Fibroblast of peridontal ligament (primary cell): Measurements from ENCODE around the gene EFHD2.
A peak's percentile ranks its signal among the peaks of the same experiment; 100 is the strongest.

Experiments used
- DNase-seq: peaks from one replicate; pipeline ENCODE4 v3.0.0-alpha.2; 2010; ENCODE audit errors: extremely low read depth

EFHD2 gene

DNA sequence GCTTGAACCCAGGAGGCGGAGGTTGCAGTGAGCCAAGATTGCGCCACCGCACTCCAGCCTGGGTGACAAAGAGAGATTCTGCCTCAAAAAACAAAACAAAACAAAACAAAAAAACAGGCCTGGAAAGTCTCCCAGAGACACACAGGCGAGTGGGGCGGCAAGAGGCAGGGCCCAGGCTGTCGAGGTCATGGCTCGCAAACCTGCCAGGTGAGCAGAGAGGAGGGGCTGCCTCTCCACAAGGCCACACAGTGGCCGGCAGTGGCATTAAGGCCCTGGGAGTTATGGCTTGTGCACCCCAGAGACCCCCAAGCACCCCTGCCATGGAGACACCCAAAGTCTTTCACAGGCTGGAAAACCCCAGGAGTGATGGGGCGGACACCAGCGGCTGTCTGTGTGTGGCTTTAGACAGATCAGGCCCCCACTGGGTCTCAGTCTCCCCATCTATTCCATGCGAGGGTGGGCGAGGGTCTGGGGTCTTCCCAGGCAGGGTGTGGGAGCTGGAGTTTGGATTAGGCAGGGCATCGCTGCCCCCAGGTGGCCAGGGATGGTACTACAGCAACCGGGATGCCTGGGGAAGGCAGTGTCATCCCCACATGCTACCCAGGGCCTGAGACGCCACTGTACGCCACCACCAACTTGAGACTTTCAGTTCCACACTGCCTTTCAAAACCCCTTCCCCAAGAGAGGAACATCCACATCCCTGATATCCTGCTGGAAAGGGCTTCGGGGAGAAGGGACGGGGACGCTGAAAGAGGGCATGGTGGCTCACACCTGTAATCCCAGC, 21.3 kb downstream of the EFHD2 start:
- DNase-seq = peak; percentile 45

DNA sequence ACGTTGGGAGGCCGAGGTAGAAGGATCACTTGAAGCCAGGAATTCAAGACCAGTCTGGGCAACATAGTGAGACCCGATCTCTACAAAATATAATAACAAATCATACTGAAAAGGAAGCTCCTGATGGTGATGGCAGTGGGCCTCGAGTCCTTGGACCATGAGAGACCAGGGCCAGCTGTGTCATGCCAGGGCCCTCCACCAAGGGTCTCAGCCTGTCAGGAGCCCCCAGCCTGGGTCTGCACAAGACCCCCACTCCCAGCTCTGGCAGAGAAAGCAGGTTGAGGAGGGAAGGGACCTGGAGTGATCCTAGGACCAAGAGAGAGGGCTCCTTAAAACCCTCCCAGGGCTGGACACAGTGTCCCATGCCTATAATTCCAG, 21.9 kb downstream of the EFHD2 start:
- no peak for DNase-seq

DNA sequence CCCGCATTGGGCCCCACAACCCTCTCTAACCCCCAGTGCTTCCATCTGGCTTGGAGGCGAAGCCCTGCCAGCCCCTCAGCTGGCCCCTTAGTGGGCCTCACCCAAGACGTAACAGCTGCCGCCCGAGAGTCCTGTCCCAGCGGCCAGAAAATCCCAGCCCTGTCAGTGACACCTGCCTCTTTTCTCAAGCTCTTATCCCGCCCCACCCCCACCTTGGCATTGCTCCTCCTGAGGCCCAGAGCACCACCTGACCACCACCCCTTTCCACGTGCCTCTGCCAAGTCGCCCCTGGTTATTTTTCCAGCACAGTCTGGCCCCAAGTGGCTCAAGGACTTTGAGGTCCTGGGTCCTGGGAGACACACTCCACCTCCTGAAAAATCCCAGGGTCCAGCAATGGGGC, 22.6 kb downstream of the EFHD2 start:
- no peak for DNase-seq

DNA sequence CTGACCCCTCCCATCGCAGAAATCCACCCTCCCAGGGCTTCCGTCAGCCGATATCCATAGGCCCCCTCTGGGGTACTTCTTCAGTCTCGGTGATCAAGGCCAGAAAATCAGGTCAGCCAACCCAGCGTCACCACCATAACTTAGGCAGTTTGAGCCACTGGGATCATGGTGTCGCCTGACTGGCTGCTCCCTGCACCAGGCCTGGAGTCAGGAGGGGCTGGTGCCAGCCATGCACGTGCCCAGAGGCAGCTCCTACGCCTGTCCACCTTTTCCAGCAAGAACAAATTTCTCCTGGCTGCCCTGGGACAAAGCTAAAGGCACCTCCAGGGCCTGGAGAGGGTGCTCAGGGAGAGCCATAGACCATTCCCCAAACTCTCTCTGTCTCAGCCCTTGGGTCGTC, 23.8 kb downstream of the EFHD2 start:
- DNase-seq = no peak

DNA sequence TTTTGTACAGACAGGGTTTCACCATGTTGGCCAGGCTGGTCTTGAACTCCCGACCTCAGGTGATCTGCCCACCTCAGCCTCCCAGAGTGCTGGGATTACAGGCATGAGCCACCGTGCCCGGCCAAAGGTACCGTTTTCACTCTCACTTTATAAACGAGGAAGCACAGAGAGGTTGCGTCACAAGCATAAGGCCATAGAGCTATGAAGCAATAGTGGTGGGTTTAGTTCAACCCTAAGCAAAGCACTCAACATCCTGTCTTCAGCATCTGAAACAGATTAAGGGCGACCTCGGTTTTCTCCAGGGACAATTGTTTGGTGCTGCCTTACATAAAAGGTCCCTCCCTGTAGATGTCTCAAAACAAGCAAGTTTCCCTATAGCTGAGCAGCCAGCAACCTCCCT, 25.1 kb downstream of the EFHD2 start:
- peak; percentile 83 for DNase-seq

DNA sequence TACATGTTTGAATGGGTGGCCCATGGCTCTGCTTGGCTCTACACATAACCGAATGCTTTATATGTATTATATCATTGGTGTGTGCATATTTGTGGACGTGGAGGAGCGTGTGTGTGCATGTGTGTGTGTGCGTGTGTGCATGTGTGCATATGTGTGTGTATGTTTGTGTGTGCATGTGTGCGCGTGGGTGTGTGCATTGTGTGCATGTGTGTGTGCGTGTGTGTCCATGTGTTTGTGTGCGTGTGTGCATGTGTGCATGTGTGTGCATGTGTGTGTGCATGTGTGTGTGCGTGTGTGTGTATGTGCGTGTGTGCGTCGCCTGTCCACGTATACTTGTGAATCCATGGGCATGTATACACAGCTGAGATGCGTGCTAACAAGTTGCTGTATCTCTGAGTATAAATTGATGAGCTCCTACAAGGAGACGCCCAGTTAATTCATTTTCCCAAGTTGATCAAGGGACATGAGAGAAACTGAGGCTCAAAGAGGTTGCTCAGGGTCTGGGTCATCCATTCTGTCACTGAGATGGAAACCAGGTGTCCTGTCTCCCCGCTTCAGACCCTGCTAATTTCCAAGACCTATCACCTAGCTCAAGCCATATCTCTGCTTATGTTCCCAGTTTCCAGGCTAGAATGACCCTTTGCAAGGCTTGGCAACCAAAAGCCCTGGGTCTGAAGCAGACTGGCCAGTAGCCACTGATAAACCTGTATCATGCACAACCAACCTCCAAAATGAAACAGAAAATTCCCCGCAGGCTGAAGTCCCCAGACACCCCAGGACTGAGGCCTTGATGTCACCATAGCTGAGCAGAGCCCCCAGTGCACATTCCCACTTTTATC, 25.8 kb downstream of the EFHD2 start:
- no peak for DNase-seq

DNA sequence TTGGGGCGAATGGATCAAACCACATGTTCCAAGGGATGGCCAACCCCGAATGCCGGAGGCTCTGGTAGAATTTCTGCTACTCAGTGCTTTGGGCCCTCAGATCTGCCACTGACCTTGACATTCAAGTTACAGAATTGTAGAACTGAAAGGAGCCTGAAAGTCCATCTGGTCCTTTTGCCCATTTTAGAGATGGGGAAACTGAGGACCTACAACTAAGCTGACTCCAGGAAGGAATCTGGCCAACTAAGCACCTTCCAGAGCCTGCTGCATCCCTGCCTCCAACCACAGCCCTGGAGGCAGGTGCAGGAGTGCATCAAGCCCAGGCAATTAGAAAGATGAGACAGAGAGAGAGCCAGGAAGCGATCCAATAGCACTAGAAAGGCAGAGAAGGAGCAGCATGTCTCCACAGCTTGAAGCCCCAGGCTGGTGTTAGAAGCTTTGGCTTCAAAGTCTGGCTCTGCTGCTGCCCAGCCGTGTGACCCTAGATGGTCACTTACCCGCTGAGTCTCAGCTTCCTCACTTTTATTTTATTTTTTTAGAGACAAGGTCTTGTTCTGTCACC, 27.3 kb downstream of the EFHD2 start:
- DNase-seq = no peak

DNA sequence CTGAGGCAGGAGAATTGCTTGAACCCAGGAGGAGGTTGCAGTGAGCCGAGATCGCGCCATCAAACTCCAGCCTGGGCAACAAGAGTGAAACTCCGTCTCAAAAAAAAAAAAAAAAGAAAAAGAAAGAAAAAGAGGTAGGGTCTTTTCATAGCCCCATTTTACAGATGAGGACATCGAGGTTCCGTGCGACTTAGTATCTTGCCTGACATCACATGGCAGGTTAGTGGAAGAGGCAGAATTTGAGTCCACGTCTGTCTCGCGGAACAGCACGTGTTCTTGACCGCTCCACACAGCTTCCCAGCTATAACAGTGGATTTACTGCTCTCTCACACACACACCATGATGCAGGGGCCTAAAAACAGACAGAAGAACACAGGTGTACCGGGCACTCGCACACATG, 29.6 kb downstream of the EFHD2 start:
- no peak for DNase-seq

DNA sequence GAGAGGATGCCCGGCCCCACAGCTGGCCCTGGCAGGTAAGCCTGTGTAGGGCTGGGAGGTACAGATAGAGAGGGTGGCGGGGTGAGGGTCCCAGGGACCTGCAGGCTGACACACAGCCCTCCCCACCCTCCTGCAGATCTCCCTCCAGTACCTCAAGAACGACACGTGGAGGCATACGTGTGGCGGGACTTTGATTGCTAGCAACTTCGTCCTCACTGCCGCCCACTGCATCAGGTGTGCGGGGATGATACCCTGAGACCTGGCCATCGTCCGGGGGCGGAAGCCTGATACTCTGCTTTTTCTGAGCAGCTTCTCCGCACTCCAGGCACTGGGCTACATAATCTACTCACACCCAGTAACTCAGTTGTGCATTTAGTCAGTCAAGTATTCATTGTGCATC, 30.7 kb downstream of the EFHD2 start:
- DNase-seq = no peak

DNA sequence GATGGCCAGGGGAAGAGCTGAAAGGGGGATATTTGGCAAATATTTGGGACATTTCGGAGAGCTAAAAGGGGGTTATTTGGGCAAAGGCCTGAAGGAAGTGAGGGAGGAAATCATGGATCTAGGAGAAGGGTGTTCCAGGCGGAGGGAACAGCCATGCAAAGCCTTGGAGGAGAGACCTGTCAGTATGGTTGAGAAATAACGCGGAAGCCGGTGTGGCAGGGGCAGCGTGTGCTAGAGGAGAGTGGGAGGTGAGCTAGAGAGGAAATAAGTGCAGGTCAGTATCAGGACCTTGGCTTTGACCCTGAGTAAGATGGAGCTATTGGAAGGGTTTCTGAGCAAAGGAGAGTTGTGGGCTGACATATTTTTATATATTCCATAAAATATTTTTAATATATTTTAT, 31.6 kb downstream of the EFHD2 start:
- no peak for DNase-seq

DNA sequence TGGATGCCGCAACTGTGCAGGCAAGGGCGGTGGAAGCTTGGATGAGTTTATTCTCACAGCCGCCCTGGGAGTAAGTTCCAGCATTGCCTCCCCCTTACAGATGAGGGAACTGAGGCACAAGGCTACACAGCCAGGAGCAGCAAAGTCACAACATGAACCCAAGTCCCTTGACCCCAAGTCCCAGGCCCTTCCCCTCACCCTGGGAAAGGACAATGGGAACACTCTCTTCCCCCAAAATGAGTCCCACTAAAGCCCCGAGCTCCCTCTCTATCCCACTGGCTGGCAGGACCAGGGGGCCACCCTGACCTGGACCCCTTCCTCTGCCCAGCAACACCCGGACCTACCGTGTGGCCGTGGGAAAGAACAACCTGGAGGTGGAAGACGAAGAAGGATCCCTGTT, 32.4 kb downstream of the EFHD2 start:
- DNase-seq = no peak

DNA sequence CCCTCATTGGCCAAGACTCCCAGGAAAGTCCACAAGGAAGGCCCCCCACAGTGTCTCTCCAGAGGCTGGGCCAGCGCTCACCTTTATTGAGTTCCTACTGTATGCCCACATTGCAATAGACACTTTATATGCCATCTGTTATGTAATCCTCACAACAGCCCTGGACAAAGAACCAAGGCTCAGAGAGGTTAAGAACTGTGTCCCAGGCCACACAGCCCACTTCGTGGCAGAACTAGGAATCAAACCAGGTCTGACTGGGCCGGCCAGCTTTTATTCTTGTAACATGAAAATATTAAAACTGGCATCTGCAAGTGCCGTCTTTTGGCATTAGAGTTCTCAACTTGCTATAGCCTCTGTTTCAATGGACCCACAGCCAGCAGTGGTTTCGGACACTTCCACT, 33.1 kb downstream of the EFHD2 start:
- no peak for DNase-seq

DNA sequence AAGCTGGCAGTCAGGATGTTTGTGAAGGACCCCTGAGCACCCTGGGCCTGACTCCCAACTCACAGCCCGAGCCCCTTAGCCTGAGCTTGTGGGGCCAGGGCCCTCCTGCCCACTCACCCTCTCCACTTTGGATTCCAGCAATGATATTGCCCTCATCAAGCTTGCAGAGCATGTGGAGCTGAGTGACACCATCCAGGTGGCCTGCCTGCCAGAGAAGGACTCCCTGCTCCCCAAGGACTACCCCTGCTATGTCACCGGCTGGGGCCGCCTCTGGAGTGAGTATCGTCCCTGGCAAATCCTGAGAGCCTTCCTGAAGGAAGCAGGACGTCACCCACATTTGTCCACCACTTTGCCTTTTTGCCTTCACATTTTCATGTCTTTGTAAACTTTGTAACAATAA, 33.6 kb downstream of the EFHD2 start:
- no peak for DNase-seq

DNA sequence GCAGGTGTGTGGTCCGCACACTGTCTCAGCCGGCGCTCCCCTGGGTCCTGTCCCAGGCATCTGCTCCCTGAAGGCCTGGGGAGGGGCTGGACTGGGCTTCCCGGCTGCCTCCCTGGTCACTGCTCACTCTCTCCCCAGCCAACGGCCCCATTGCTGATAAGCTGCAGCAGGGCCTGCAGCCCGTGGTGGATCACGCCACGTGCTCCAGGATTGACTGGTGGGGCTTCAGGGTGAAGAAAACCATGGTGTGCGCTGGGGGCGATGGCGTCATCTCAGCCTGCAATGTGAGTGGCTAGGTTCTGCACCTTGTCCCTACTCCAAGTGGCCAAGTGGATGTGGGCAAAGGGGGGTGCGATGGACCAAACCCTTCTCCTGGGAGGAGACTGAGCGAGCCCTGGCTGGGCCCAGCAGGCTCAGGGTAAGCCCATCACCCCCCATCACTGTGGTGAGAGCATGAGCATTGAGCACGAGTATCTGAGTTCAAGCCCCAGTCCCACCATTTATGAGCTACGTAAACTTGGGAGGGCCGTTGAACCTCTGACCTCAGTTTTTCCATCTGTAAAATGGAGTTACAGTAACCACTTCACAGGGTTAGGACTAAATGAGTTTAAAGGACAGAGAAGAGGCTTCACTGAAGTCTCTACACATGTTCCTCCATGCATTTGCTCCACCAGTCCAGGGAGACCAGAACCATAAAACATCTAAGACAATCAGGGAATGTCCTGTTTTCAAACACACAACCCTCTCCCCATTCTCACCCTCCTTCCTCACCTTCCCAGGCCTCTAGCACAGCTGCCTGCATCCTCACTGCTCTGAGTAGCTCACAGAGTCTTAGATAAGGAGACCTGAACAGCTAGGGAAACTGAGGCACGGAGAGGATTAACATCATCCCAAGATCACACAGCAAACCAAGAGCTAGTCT, 35.0 kb downstream of the EFHD2 start:
- no peak for DNase-seq

DNA sequence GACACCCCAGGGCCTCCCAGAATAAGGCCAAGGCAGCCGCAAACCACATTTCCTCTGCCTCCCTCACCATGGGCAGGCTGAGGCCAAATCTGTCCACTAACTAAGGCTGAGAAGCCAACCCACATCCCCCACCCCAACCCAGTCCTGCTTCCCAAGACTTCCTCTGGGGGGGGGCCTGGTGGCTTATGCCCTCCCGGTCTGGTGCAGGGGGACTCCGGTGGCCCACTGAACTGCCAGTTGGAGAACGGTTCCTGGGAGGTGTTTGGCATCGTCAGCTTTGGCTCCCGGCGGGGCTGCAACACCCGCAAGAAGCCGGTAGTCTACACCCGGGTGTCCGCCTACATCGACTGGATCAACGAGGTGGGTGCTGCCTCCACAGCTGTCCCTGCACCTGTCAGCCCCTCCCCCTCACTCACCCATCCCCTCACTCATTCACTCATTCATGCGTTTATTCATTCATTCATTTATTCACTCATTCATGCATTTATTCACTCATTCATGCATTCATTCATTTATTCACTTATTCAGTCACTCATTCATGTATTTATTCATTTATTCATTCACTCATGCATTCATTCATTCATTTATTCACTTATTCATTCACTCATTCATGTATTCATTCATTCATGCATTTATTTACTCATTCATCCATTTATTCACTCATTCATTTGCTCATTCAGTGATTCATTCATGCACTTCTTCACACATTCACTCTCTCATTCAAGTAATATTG, 35.9 kb downstream of the EFHD2 start:
- no peak for DNase-seq

DNA sequence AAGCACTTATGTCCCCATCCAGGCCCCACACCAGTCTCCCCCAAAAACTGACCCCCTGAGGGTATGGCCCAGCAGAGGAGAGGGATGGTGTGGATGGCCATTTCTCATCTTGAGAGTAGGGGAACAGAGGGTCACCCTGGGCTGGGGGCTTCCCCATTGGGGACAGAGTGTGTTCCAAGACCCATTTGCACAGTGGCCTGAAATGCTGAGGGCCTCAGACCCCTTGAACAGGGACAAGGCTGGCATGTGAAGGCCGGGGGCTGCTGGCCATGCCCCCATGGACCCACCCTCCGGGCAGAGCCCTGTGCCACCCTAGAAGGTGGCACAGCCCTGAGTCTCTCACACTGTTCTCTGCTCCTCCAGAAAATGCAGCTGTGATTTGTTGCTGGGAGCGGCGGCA, 36.5 kb downstream of the EFHD2 start:
- no peak for DNase-seq

DNA sequence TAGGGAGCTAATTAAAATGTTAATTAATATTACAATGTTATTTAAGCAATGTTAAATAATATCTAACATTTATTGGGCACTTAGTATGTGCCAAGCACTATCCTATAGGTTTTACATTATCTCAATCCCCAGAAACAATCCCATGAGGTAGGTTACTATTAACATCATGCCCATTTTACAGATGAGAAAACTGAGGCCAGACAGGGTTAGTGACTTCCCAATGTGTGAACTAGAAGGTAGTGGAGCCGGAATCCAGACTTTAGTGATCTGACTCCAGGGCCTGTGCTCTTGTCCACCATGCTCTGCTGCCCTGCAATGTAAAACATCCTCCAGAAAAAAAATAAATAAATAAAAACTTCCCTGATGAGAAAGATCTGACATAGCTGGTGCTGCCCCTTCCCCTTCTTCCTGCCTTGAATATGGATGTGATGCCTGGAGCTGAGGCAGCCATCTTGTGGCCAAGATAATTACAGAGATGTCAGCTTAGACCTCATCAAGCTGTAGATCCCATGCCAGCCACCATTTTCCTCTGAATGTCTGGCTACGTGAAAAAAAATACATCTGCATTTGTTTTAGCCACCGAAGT, 39.3 kb downstream of the EFHD2 start:
- DNase-seq = no peak

DNA sequence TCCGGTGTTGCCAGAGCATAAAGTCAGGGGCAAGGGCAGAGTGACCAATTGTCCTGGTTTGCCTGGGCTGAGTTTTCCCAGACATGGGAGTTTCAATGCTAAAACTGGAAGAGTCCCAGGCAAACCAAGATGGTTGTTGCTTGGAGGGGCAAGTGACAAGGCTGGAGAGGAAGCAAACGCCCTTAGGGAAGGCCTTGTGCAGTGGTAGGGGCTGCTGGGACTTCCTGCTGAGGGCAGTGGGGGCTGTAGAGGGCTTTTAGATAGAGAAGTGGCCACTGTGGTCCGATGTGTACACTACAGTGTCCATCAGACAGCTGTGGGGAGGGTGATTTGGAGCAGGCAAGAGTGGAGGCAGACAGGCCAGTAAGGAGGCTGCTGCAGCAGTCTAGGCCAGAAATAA, 39.9 kb downstream of the EFHD2 start:
- no peak for DNase-seq

DNA sequence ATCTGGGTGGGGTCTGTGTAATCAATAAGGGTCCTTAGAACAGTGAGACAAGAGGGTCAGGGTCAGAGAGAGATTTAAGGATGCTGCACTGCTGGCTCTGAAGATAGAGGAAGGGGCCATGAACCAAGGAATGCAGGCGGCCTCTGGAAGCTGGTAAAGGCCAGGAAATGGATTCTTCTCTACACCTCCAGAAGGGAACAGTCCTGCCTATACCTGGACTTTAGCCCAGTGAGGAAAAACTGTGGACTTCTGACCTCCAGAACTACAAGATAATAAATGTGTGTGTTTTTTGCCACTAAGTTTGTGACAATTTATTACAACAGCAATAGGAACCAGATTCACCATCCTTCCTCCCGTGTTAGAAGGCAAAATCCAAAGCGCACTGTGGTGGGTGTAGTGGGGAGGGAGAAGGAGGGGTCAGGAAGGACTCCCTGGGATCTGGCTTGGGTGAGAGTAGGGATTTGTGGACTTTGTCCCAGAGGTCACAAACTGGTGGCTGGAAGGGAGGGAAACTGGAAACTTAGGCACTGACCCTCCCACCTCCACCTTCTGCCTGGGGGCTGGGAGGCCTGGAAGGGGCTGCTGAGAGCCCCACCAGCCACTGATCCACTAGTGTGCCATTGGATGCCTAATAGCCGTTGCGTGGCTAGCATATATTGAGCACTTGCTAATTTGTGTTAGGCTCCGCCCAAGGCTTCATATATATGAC, 41.5 kb downstream of the EFHD2 start:
- no peak for DNase-seq

DNA sequence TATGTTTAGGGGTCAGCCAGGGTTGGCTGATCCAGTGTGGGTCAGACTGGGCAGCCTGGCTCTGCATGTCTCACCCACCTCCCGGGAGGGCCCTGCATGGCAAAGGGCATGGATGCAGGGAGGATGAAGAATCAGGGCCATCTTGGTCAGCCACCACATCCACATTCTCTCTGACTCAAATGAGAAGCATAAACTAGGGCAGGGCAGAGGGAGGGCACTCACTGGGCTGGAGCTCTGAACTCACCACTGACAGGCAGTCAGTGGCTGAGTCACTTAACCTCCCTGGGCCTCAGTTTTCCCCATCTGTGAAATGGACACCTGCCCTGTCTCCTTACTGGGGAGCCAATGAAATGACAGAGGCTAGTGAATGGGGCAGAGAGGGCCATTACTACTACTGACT, 42.5 kb downstream of the EFHD2 start:
- DNase-seq = no peak
